OCI-LY1 (cell line): ENCODE results near the gene EGFL6.

ENCODE experiments used
- H2AFZ ChIP-seq: fragments of 200-600 bp; sonication (generic), shearing (Covaris generic); 2 replicates; pipeline ENCODE4 v1.6.0; 2014; ENCODE audit warnings: antibody characterized with exemption, mild to moderate bottlenecking, low read length
- H3F3A ChIP-seq: fragments of 200-600 bp; sonication (generic), shearing (Covaris generic); 2 replicates; pipeline ENCODE4 v1.6.0; 2014; ENCODE audit warnings: mild to moderate bottlenecking, antibody characterized with exemption, low read length, moderate library complexity; ENCODE audit not compliant: insufficient read depth
- H3K27ac ChIP-seq: fragments of 200-600 bp; sonication (generic); 2 replicates; pipeline ENCODE4 v1.5.1; 2014; ENCODE audit warnings: low read length, mixed run types, mild to moderate bottlenecking, low read depth; ENCODE audit not compliant: poor library complexity, severe bottlenecking
- H3K27me3 ChIP-seq: fragments of 200-600 bp; sonication (generic); 2 replicates; pipeline ENCODE4 v1.6.0; 2014; ENCODE audit warnings: antibody characterized with exemption, mild to moderate bottlenecking, low read length, moderate library complexity; ENCODE audit not compliant: insufficient read depth
- H3K36me3 ChIP-seq: fragments of 200-600 bp; sonication (generic); 2 replicates; pipeline ENCODE4 v1.6.1; 2014; ENCODE audit warnings: mild to moderate bottlenecking, antibody characterized with exemption, low read length, moderate library complexity, mixed read lengths; ENCODE audit not compliant: insufficient read depth
- H3K4me1 ChIP-seq: fragments of 200-600 bp; sonication (generic); 2 replicates; pipeline ENCODE4 v1.5.1; 2014; ENCODE audit warnings: mild to moderate bottlenecking, low read length, moderate library complexity; ENCODE audit not compliant: insufficient read depth, severe bottlenecking
- H3K4me2 ChIP-seq: fragments of 200-600 bp; sonication (generic), shearing (Covaris generic); 2 replicates; pipeline ENCODE4 v1.6.1; 2014; ENCODE audit warnings: low read length
- H3K4me3 ChIP-seq: fragments of 200-600 bp; sonication (generic); 2 replicates; pipeline ENCODE4 v1.5.1; 2014; ENCODE audit warnings: low read length, low read depth, mild to moderate bottlenecking, mixed read lengths; ENCODE audit not compliant: poor library complexity, severe bottlenecking
- H3K79me2 ChIP-seq: fragments of 200-600 bp; shearing (Covaris generic); 2 replicates; pipeline ENCODE4 v1.6.1; 2016; ENCODE audit warnings: mixed run types, low read length, mixed read lengths; ENCODE audit not compliant: insufficient read depth
- H3K9ac ChIP-seq: fragments of 200-600 bp; sonication (generic), shearing (Covaris generic); 2 replicates; pipeline ENCODE4 v1.6.1; 2014; ENCODE audit warnings: mild to moderate bottlenecking, low read length, mixed read lengths
- H3K9me2 ChIP-seq: fragments of 200-600 bp; sonication (generic), shearing (Covaris generic); 2 replicates; pipeline ENCODE4 v1.6.1; 2014; ENCODE audit warnings: low read depth, mild to moderate bottlenecking, low read length, mixed read lengths
- H3K9me3 ChIP-seq: fragments of 200-600 bp; shearing (Covaris generic); 2 replicates; pipeline ENCODE4 v1.6.1; 2014; ENCODE audit warnings: low read length, mixed read lengths
- H4K20me1 ChIP-seq: fragments of 200-600 bp; sonication (generic), shearing (Covaris generic); 2 replicates; pipeline ENCODE4 v1.6.0; 2016; ENCODE audit warnings: mild to moderate bottlenecking, low read length; ENCODE audit not compliant: insufficient read depth
- CTCF ChIP-seq: fragments of 200-600 bp; sonication (generic), shearing (Covaris generic); IDR thresholded peaks from 2 replicates; pipeline ENCODE4 v1.5.1; 2017; ENCODE audit warnings: mild to moderate bottlenecking, antibody characterized with exemption, low read length, moderate library complexity, mixed read lengths
- EZH2 ChIP-seq: fragments of 200-600 bp; sonication (generic), shearing (Covaris generic); IDR thresholded peaks from 2 replicates; pipeline ENCODE4 v1.8.0; 2017; ENCODE audit warnings: borderline replicate concordance, mixed run types, mild to moderate bottlenecking, antibody characterized with exemption, low read length, moderate library complexity, mixed read lengths

EGFL6 gene

DNA sequence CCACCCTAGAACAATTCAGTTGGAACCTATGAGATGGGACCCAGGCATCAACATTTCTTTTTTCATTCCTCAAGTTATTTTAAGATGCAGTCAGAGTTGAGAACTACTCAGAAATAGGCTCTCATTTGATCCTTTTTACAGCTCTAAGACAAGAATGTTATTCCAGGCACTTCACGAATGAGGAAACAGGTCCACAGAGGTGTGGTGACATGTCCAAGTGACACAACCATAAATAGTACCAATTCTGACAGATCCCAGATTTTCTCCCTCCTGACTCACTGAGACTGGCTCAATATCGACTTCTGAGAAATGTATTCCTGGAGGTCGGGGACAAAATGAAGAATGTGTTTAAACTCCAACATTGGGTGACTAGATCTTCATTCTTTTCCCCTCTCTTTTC is 94.6 kb downstream of the EGFL6 start:
- H3K79me2 ChIP-seq = no peaks in the 10 kb centered on the region
- H2AFZ ChIP-seq = no peak overlapping the region
- no peaks in the 10 kb centered on the region for H4K20me1 ChIP-seq
- TF ChIP-seq EZH2 (no peak), CTCF (no peak)
- H3K4me1 ChIP-seq = peaks cover 30% of the 10 kb centered on the region
- H3K9me3 ChIP-seq = no peaks in the 10 kb centered on the region
- H3K9me2 ChIP-seq = no peaks in the 10 kb centered on the region
- no peak overlapping the region for H3K9ac ChIP-seq
- no peaks in the 10 kb centered on the region for H3F3A ChIP-seq
- H3K4me3 ChIP-seq = no peak overlapping the region
- H3K36me3 ChIP-seq = peaks cover 23% of the 10 kb centered on the region
- no peak overlapping the region for H3K27ac ChIP-seq
- no peaks in the 10 kb centered on the region for H3K27me3 ChIP-seq
- no peak overlapping the region for H3K4me2 ChIP-seq

DNA sequence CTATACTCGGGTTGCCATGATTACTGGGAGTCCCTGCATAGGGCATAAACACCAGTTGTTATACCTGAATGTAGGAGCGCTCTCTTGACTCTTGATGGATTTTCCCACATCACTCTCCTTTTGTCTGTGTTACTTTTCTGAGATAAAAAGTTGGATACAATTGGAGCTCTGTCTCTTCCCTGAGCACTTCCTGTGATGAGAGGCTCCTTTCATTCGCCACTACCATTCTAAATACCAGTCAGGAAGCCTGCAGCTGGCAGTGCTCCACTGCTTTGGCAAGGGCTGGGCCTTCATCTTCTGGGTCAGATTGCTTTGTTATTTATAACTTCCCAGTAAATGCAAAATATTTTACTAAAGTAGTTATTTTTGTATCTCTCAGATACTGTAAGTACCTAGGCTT is 97.4 kb downstream of the EGFL6 start:
- H3K27ac ChIP-seq = no peak overlapping the region
- H3K9me2 ChIP-seq = no peaks in the 10 kb centered on the region
- peaks cover 13% of the 10 kb centered on the region for H3K36me3 ChIP-seq
- no peak overlapping the region for H2AFZ ChIP-seq
- H3K9me3 ChIP-seq = no peaks in the 10 kb centered on the region
- no peak overlapping the region for H3K9ac ChIP-seq
- H3F3A ChIP-seq = no peaks in the 10 kb centered on the region
- no peaks in the 10 kb centered on the region for H4K20me1 ChIP-seq
- TF ChIP-seq CTCF = no peak
- no peak for TF ChIP-seq EZH2
- H3K27me3 ChIP-seq = no peaks in the 10 kb centered on the region
- peaks cover 31% of the 10 kb centered on the region for H3K4me1 ChIP-seq
- H3K4me3 ChIP-seq = no peak overlapping the region
- no peaks in the 10 kb centered on the region for H3K79me2 ChIP-seq
- no peak overlapping the region for H3K4me2 ChIP-seq

DNA sequence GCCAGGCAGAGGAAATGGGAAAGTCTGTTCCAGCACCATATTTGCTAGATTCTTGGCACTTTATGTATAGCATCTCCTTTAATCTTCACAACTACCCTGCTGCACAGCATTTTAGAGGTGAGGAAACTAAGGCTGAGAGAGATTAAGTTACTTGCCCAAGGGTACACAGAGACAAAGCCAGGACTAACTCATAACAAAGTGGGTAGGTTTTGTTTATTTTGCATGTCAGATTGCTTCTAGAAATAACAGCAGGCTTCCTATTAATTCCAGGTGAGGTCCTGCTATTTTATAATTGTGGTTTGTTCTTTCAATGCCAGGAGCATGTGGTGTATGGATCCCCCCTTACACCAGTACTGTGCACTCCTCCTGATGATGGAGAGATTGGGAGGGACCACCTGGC is 98.5 kb downstream of the EGFL6 start:
- Histone ChIP-seq H3K27me3 (no peaks in the 10 kb centered on the region), H4K20me1 (no peaks in the 10 kb centered on the region), H3F3A (no peaks in the 10 kb centered on the region), H2AFZ (no peak overlapping the region), H3K27ac (no peak overlapping the region), H3K36me3 (peaks cover 10% of the 10 kb centered on the region), H3K9me2 (no peaks in the 10 kb centered on the region), H3K9ac (no peak overlapping the region), H3K4me2 (no peak overlapping the region), H3K79me2 (no peaks in the 10 kb centered on the region), H3K9me3 (no peaks in the 10 kb centered on the region), H3K4me1 (peaks cover 20% of the 10 kb centered on the region), H3K4me3 (no peak overlapping the region)
- TF ChIP-seq EZH2 (no peak), CTCF (no peak)
